HG02678 (cell line): ENCODE measurements around the gene HTR1D.

Experiments
- ATAC-seq: cut with Tn5 transposase; IDR thresholded peaks from one replicate; pipeline ENCODE4 v1.9.1; 2021; ENCODE audit warnings: mild to moderate bottlenecking, moderate library complexity; ENCODE audit not compliant: unreplicated experiment

HTR1D gene

DNA sequence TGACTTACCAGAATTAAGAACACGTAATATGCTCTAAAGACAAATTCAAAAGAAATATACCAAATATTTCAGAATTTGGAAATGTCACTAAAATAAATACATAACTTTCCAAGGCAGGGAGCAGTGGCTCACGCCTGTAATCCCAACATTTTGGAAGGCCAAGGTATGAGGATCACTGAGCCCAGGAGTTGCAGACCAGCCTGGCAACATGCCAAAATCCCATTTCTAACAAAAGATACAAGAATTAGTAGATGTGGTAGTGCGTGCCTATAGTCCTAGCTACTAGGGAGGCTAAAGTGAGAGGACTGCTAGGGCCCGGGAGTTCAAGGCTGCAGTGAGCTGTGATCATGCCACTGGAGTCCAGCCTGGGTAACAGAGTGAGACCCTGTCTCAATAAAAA lies 60.4 kb downstream of the HTR1D start:
- no peak for ATAC-seq

DNA sequence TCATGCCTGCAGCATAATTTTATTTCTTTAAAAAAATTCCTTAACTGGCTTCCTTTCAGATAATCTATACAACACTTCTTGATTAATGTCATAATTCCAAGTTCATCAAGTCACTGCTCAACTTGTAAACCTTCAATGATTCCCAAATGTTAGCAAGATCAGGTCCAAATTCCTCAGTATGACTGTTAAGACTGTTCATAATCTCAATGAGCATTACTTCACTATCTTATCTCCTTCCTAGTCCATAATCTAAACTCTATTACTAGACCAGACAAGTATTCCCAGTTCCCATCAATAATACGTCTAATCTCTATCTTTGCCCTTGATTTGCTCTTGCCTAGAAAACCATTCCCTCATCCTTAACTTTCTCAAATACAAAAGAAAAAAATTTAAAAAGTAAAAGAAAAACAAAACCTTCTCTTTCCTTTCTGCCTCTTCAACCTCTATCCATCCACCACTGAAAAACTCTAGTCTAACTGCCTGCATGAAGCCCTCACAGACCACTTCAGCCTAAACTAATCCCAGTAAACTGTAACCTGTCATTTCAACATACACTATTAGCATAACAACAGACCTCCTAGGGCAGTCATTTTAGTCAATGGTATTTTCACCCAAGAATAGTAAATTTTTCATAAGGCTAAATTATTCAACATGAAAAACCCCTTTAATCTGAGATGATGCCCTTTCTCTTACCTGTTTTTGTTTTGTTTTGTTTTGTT lies 64.2 kb downstream of the HTR1D start:
- ATAC-seq = no peak

DNA sequence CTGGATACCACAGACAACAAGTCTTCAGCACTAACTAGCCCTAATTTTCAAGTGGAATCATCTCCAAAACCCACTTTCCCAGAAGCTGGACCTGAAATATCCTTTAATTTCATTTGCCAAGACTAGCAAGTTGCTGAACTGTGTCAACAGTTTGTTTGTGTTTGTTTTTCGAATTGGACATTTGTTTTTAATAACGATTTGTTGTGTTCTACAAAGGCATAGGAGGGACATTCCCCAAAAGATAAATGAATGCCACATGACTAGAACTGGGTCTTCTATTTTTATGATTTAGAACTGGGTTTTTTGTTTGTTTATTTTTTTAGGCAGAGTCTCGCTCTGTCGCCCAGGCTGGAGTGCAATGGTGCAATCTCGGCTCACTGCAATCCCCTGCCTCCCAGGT lies 66.6 kb downstream of the HTR1D start:
- ATAC-seq = no peak

DNA sequence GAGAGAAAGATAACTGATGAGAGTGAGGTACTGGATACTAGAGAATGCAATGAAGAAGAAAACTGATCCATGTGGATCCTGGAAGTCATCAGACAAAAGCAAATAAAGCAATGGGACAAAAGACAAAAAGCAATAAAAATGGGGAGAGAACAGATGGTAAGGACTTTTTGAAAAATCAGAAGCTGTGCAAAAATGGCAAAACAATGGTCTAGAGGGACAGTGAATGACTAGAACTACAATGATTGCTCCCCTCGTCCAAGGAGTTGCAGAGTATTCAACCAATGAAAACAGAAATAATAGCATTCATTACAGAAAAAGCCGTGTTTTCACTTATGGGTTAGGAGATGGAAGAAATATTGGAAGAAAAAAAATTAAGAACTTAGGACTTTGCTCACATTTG lies 67.2 kb downstream of the HTR1D start:
- ATAC-seq = no peak

DNA sequence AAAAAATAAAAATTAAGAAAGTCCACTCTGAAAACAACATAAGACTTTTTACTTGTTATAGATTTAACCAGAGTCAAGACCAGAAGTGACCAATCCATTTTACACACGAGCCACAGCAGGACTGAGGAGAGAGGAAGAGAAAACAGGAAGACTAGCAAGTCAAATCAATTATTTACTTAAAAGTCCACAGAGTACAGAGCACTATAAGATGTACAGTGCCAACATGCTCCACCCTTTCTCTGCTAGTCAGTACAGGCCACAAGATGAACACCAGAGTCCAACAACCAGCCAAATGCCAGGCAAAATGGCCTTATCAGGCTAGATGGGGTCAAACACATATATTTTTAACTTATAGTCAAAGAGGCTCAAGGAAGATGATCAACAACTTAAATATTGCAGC lies 68.2 kb downstream of the HTR1D start:
- ATAC-seq = no peak

DNA sequence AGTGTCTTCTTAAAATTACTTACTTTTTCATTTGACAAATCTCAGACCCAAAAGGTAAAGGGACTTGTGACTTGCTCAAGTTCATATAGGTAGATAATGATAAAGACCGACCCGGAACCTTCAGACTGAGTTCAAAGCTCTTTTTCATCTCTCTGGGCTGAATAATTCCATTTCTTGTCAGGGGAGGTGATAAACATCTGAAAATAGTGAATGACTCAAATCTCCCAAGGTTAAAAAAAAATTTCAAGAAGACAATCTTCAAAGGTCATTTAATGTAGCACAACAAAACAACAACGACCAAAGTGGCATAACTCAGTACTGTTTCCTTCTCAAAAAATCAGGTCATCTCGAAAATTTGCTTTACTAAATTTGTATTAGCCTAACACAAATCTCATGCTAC lies 69.2 kb downstream of the HTR1D start:
- ATAC-seq = no peak
